ENCODE measurements around the gene ARL13B.
"Not testable (repeated sequence)": the region's sequence is repeated elsewhere in the genome, so short reads cannot be mapped to it uniquely, and the experiment has no call there.

ARL13B gene

GRCh38 chr3:93937485-93937884 lies 42.5 kb upstream of the ARL13B start:
- not testable (repeated sequence) for H3K36me3 ChIP-seq (replicated peaks in 1 of 2; ENCODE audit: control insufficient read depth in 2 of 2, insufficient read depth in 2 of 2, low read length in 2 of 2); H3K4me3 ChIP-seq (ENCODE audit: low read length in 2 of 2); H2AFZ ChIP-seq (ENCODE audit: low read length); H3K4ac ChIP-seq (ENCODE audit: low read length); H4K8ac ChIP-seq (ENCODE audit: low read depth, low read length); H2BK12ac ChIP-seq (ENCODE audit: low read length); H3K9ac ChIP-seq (ENCODE audit: low read depth, low read length, poor library complexity); H2BK120ac ChIP-seq (ENCODE audit: low read depth, low read length); H2BK15ac ChIP-seq (ENCODE audit: low read length); H3K4me2 ChIP-seq (ENCODE audit: insufficient read depth, low read length, poor library complexity, severe bottlenecking); H3K18ac ChIP-seq (ENCODE audit: low read length); H3K79me1 ChIP-seq (ENCODE audit: low read depth, low read length); H2AK5ac ChIP-seq (ENCODE audit: low read depth, low read length); H3K14ac ChIP-seq (ENCODE audit: low read length); H3K23ac ChIP-seq (ENCODE audit: low read depth, low read length, poor library complexity); H3K9me3 ChIP-seq (replicated peaks in 1 of 2; ENCODE audit: control insufficient read depth in 2 of 2, insufficient read depth in 1 of 2, low read depth in 1 of 2, low read length in 2 of 2); DNase-seq (ENCODE audit: low spot score); H3K27me3 ChIP-seq (ENCODE audit: control insufficient read depth in 3 of 3, insufficient read depth in 3 of 3, low read depth in 1 of 3, low read length in 3 of 3); H3K27ac ChIP-seq (replicated peaks; ENCODE audit: low read length); H2BK5ac ChIP-seq (ENCODE audit: low read length); H4K91ac ChIP-seq (ENCODE audit: low read depth, low read length, poor library complexity); H3K4me1 ChIP-seq (ENCODE audit: control insufficient read depth in 2 of 2, insufficient read depth in 1 of 2, low read depth in 1 of 2, low read length in 2 of 2)
- WGBS, 2 donors (ENCODE audit: extremely low coverage in 2 of 2, insufficient read length in 2 of 2, insufficient replicate concordance in 1 of 2), result no CpG with 5 or more reads among the region's 6 CpGs

GRCh38 chr3:93949958-93950357 lies 30.0 kb upstream of the ARL13B start:
- not testable (repeated sequence) for H3K4me3 ChIP-seq (ENCODE audit: low read length in 2 of 2); H4K91ac ChIP-seq (ENCODE audit: low read depth, low read length, poor library complexity); H2AFZ ChIP-seq (ENCODE audit: low read length); H3K79me1 ChIP-seq (ENCODE audit: low read depth, low read length); H3K9me3 ChIP-seq (replicated peaks in 1 of 2; ENCODE audit: control insufficient read depth in 2 of 2, insufficient read depth in 1 of 2, low read depth in 1 of 2, low read length in 2 of 2); H3K14ac ChIP-seq (ENCODE audit: low read length); H3K27me3 ChIP-seq (ENCODE audit: control insufficient read depth in 3 of 3, insufficient read depth in 3 of 3, low read depth in 1 of 3, low read length in 3 of 3); H3K18ac ChIP-seq (ENCODE audit: low read length); H3K4me2 ChIP-seq (ENCODE audit: insufficient read depth, low read length, poor library complexity, severe bottlenecking); H2BK5ac ChIP-seq (ENCODE audit: low read length); H3K36me3 ChIP-seq (replicated peaks in 1 of 2; ENCODE audit: control insufficient read depth in 2 of 2, insufficient read depth in 2 of 2, low read length in 2 of 2); H4K8ac ChIP-seq (ENCODE audit: low read depth, low read length); H3K23ac ChIP-seq (ENCODE audit: low read depth, low read length, poor library complexity); H3K4me1 ChIP-seq (ENCODE audit: control insufficient read depth in 2 of 2, insufficient read depth in 1 of 2, low read depth in 1 of 2, low read length in 2 of 2); H3K27ac ChIP-seq (replicated peaks; ENCODE audit: low read length); DNase-seq (ENCODE audit: low spot score); H2AK5ac ChIP-seq (ENCODE audit: low read depth, low read length); H2BK120ac ChIP-seq (ENCODE audit: low read depth, low read length); H3K9ac ChIP-seq (ENCODE audit: low read depth, low read length, poor library complexity); H3K4ac ChIP-seq (ENCODE audit: low read length); H2BK12ac ChIP-seq (ENCODE audit: low read length); H2BK15ac ChIP-seq (ENCODE audit: low read length)
- no CpG with 5 or more reads among the region's 8 CpGs for WGBS, 2 donors (ENCODE audit: extremely low coverage in 2 of 2, insufficient read length in 2 of 2, insufficient replicate concordance in 1 of 2)

GRCh38 chr3:93961026-93961425 lies 18.9 kb upstream of the ARL13B start:
- H3K23ac ChIP-seq (ENCODE audit: low read depth, low read length, poor library complexity), result no peak overlapping the region
- no peak overlapping the region for H3K4me3 ChIP-seq (ENCODE audit: low read length in 2 of 2)
- H3K18ac ChIP-seq (ENCODE audit: low read length), result no peak overlapping the region
- H2BK15ac ChIP-seq (ENCODE audit: low read length), result no peak overlapping the region
- H2AFZ ChIP-seq (ENCODE audit: low read length), result no peak overlapping the region
- H3K79me1 ChIP-seq (ENCODE audit: low read depth, low read length), result no peaks in the 10 kb centered on the region
- peaks cover 0 to 1% of the 10 kb centered on the region in 2 donors for H3K9me3 ChIP-seq (replicated peaks in 1 of 2; ENCODE audit: control insufficient read depth in 2 of 2, insufficient read depth in 1 of 2, low read depth in 1 of 2, low read length in 2 of 2)
- no peak overlapping the region for H4K8ac ChIP-seq (ENCODE audit: low read depth, low read length)
- no peak overlapping the region for H3K9ac ChIP-seq (ENCODE audit: low read depth, low read length, poor library complexity)
- no peak overlapping the region for H2BK12ac ChIP-seq (ENCODE audit: low read length)
- no peak overlapping the region for H2AK5ac ChIP-seq (ENCODE audit: low read depth, low read length)
- H3K4me2 ChIP-seq (ENCODE audit: insufficient read depth, low read length, poor library complexity, severe bottlenecking), result no peak overlapping the region
- H4K91ac ChIP-seq (ENCODE audit: low read depth, low read length, poor library complexity), result no peak overlapping the region
- H3K36me3 ChIP-seq (replicated peaks in 1 of 2; ENCODE audit: control insufficient read depth in 2 of 2, insufficient read depth in 2 of 2, low read length in 2 of 2), result no peaks in the 10 kb centered on the region
- no peak overlapping the region for H2BK120ac ChIP-seq (ENCODE audit: low read depth, low read length)
- WGBS, 2 donors (ENCODE audit: extremely low coverage in 2 of 2, insufficient read length in 2 of 2, insufficient replicate concordance in 1 of 2), result no CpG with 5 or more reads among the region's 1 CpG
- H3K27ac ChIP-seq (replicated peaks; ENCODE audit: low read length), result no peak overlapping the region
- no peak for DNase-seq (ENCODE audit: low spot score)
- H3K4ac ChIP-seq (ENCODE audit: low read length), result no peak overlapping the region
- H2BK5ac ChIP-seq (ENCODE audit: low read length), result no peak overlapping the region
- H3K4me1 ChIP-seq (ENCODE audit: control insufficient read depth in 2 of 2, insufficient read depth in 1 of 2, low read depth in 1 of 2, low read length in 2 of 2), result no peaks in the 10 kb centered on the region
- no peaks in the 10 kb centered on the region for H3K27me3 ChIP-seq (ENCODE audit: control insufficient read depth in 3 of 3, insufficient read depth in 3 of 3, low read depth in 1 of 3, low read length in 3 of 3)
- H3K14ac ChIP-seq (ENCODE audit: low read length), result no peak overlapping the region

GRCh38 chr3:93961489-93961888 lies 18.5 kb upstream of the ARL13B start:
- H2BK120ac ChIP-seq (ENCODE audit: low read depth, low read length), result no peak overlapping the region
- no peak overlapping the region for H3K27ac ChIP-seq (replicated peaks; ENCODE audit: low read length)
- H2BK5ac ChIP-seq (ENCODE audit: low read length), result no peak overlapping the region
- H2AFZ ChIP-seq (ENCODE audit: low read length), result no peak overlapping the region
- no peak overlapping the region for H3K14ac ChIP-seq (ENCODE audit: low read length)
- H3K4me2 ChIP-seq (ENCODE audit: insufficient read depth, low read length, poor library complexity, severe bottlenecking), result no peak overlapping the region
- H3K4me3 ChIP-seq (ENCODE audit: low read length in 2 of 2), result no peak overlapping the region
- no peak overlapping the region for H2BK12ac ChIP-seq (ENCODE audit: low read length)
- H3K36me3 ChIP-seq (replicated peaks in 1 of 2; ENCODE audit: control insufficient read depth in 2 of 2, insufficient read depth in 2 of 2, low read length in 2 of 2), result no peaks in the 10 kb centered on the region
- H3K4ac ChIP-seq (ENCODE audit: low read length), result no peak overlapping the region
- no peaks in the 10 kb centered on the region for H3K79me1 ChIP-seq (ENCODE audit: low read depth, low read length)
- DNase-seq (ENCODE audit: low spot score), result no peak
- H4K8ac ChIP-seq (ENCODE audit: low read depth, low read length), result no peak overlapping the region
- H3K23ac ChIP-seq (ENCODE audit: low read depth, low read length, poor library complexity), result no peak overlapping the region
- no CpG with 5 or more reads among the region's 1 CpG for WGBS, 2 donors (ENCODE audit: extremely low coverage in 2 of 2, insufficient read length in 2 of 2, insufficient replicate concordance in 1 of 2)
- no peak overlapping the region for H2BK15ac ChIP-seq (ENCODE audit: low read length)
- no peak overlapping the region for H3K9ac ChIP-seq (ENCODE audit: low read depth, low read length, poor library complexity)
- H3K9me3 ChIP-seq (replicated peaks in 1 of 2; ENCODE audit: control insufficient read depth in 2 of 2, insufficient read depth in 1 of 2, low read depth in 1 of 2, low read length in 2 of 2), result peaks cover 0 to 1% of the 10 kb centered on the region in 2 donors
- no peak overlapping the region for H3K18ac ChIP-seq (ENCODE audit: low read length)
- H3K4me1 ChIP-seq (ENCODE audit: control insufficient read depth in 2 of 2, insufficient read depth in 1 of 2, low read depth in 1 of 2, low read length in 2 of 2), result no peaks in the 10 kb centered on the region
- H3K27me3 ChIP-seq (ENCODE audit: control insufficient read depth in 3 of 3, insufficient read depth in 3 of 3, low read depth in 1 of 3, low read length in 3 of 3), result no peaks in the 10 kb centered on the region
- H4K91ac ChIP-seq (ENCODE audit: low read depth, low read length, poor library complexity), result no peak overlapping the region
- H2AK5ac ChIP-seq (ENCODE audit: low read depth, low read length), result no peak overlapping the region
